ENCODE measurements around the gene ABCB1. TPM values are rescaled to one million over a fixed set of nuclear protein-coding genes. Genes with fewer than 3 reads are reported as not detected.

The ABCB1 gene
- total and polyA plus RNA-seq, 2 donors (not counting 3 experiments of a cell fraction or from before 2014, with no cell fraction given) = 7.1 to 7.5 TPM

DNA sequence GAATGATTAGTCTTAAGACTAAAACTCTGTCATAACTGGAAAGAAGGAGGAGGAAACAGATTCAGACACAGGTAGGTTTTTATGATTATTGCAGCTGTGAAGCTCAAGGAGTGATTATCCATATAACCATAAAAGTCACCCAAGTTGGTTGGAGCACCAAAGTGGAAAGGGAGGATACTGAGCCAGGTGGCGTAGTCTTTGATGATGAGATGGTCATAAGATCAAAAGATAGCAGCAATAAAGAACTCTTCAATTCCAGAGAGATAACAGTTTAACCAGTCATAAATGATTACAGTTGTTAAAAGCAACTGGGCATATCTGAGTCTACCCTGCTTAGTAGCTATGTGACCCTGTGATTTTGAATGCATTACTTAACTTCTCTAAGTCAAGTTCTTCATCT is 8.4 kb downstream of the ABCB1 start:
- dilution Hi-C loops (cut with MboI; ENCODE audit: extremely low pct_ligation_motif_present, low sequenced_read_pairs) = no loop called here

More for the DNA sequence above, 8.4 kb downstream of the ABCB1 start:
- ChIA-PET CTCF (interaction anchor here (1.0 to 1.3 kb wide), 2 partner anchors 9 to 23 kb away, joined by 4 to 5 read pairs; no protein-coding TSS in a partner anchor), POLR2A (no interaction called here)
- no peak overlapping the region for H3K27ac ChIP-seq (ENCODE audit: insufficient read depth, low read depth, low read length)
- H3K9ac ChIP-seq (replicated peaks; ENCODE audit: extremely low read depth, insufficient read depth, low read length) = no peak overlapping the region
- no peak for FAIRE-seq
- H3K4me1 ChIP-seq (ENCODE audit: control insufficient read depth, extremely low read depth, insufficient read depth, low read length) = no peaks in the 10 kb centered on the region
- no peaks in the 10 kb centered on the region for H3K9me3 ChIP-seq (replicated peaks; ENCODE audit: control insufficient read depth, insufficient read depth, low read length)
- H4K20me1 ChIP-seq (replicated peaks; ENCODE audit: control insufficient read depth, extremely low read depth, insufficient read depth, low read length) = no peaks in the 10 kb centered on the region
- H3K36me3 ChIP-seq (ENCODE audit: control insufficient read depth in 2 of 2, extremely low read depth in 1 of 2, insufficient read depth in 2 of 2, low read length in 2 of 2) = no peaks in the 10 kb centered on the region
- no peaks in the 10 kb centered on the region for H3K9me1 ChIP-seq (replicated peaks; ENCODE audit: control insufficient read depth, extremely low read depth, insufficient read depth, low read length)
- H3K4me3 ChIP-seq (replicated peaks in 1 of 3; ENCODE audit: insufficient read depth in 1 of 3, low read depth in 1 of 3, low read length in 3 of 3) = no peak overlapping the region
- no TSS peak for BruUV-seq (replicated peaks)
- no peaks in the 10 kb centered on the region for H3K79me2 ChIP-seq (ENCODE audit: control insufficient read depth, insufficient read depth, low read length)
- intact Hi-C loops (cut with micrococcal nuclease) = no loop called here
- no peak for DNase-seq (ENCODE audit: low read depth, low spot score)
- peaks cover 9 to 10% of the 10 kb centered on the region in 2 experiments for H3K27me3 ChIP-seq (ENCODE audit: control insufficient read depth in 2 of 2, insufficient read depth in 2 of 2, low read length in 2 of 2)
- no peak for TF ChIP-seq JUN (IDR thresholded peaks at IDR 0.05; ENCODE audit: borderline replicate concordance, insufficient read depth, insufficient read length, low read depth)
- TF ChIP-seq MYC (IDR thresholded peaks at IDR 0.05; ENCODE audit: low read depth, low read length) = no peak
- TF ChIP-seq FOS (IDR thresholded peaks at IDR 0.05; ENCODE audit: borderline replicate concordance, insufficient read depth, low read length) = no peak
- TF ChIP-seq POLR2AphosphoS5 (IDR thresholded peaks at IDR 0.05; ENCODE audit: insufficient read depth, low read depth, low read length) = no peak
- TF ChIP-seq, protein P1, sequence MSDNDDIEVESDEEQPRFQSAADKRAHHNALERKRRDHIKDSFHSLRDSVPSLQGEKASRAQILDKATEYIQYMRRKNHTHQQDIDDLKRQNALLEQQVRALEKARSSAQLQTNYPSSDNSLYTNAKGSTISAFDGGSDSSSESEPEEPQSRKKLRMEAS (IDR thresholded peaks at IDR 0.05; ENCODE audit: insufficient read depth, insufficient read length) = no peak
- TF ChIP-seq POLR2A (IDR thresholded peaks at IDR 0.05; ENCODE audit: low read depth, low read length) = no peak
- no peak for TF ChIP-seq EZH2 (IDR thresholded peaks at IDR 0.05; ENCODE audit: borderline replicate concordance, low read depth, low read length, severe bottlenecking)
- TF ChIP-seq, protein P2, sequence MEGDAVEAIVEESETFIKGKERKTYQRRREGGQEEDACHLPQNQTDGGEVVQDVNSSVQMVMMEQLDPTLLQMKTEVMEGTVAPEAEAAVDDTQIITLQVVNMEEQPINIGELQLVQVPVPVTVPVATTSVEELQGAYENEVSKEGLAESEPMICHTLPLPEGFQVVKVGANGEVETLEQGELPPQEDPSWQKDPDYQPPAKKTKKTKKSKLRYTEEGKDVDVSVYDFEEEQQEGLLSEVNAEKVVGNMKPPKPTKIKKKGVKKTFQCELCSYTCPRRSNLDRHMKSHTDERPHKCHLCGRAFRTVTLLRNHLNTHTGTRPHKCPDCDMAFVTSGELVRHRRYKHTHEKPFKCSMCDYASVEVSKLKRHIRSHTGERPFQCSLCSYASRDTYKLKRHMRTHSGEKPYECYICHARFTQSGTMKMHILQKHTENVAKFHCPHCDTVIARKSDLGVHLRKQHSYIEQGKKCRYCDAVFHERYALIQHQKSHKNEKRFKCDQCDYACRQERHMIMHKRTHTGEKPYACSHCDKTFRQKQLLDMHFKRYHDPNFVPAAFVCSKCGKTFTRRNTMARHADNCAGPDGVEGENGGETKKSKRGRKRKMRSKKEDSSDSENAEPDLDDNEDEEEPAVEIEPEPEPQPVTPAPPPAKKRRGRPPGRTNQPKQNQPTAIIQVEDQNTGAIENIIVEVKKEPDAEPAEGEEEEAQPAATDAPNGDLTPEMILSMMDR (IDR thresholded peaks at IDR 0.05; ENCODE audit: extremely low read depth in 1 of 2, insufficient read depth in 1 of 2, low read depth in 1 of 2, low read length in 2 of 2) = no peak
- no peak for TF ChIP-seq GATA2 (IDR thresholded peaks at IDR 0.05; ENCODE audit: insufficient read depth, insufficient read length, low read depth, low read length)
- no peak overlapping the region for H3K4me2 ChIP-seq (ENCODE audit: insufficient read depth, low read length)
- no peak overlapping the region for H2AFZ ChIP-seq (ENCODE audit: low read depth, low read length)
